ENCODE data around the gene PIEZO2.

DNA sequence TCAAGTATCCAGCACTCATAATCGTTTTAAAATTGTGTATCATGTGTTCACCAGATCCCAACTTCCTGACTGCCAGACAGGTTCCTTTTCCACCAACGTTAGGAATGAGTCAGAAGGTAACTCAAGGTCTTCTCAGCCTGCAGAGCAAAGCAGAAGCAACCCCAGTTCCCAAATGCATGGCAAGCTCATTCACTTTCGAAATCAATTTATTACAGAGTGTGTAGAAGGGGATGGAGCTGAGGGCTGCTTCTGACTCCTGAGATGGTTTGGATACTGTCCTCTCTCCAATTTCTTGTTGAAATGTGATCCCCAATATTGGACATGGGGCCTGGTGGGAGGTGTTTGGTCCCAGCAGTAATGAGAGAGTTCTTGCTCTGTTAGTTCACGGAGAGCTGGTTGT, 114.5 kb downstream of the PIEZO2 start:
- TF ChIP-seq, protein P1, sequence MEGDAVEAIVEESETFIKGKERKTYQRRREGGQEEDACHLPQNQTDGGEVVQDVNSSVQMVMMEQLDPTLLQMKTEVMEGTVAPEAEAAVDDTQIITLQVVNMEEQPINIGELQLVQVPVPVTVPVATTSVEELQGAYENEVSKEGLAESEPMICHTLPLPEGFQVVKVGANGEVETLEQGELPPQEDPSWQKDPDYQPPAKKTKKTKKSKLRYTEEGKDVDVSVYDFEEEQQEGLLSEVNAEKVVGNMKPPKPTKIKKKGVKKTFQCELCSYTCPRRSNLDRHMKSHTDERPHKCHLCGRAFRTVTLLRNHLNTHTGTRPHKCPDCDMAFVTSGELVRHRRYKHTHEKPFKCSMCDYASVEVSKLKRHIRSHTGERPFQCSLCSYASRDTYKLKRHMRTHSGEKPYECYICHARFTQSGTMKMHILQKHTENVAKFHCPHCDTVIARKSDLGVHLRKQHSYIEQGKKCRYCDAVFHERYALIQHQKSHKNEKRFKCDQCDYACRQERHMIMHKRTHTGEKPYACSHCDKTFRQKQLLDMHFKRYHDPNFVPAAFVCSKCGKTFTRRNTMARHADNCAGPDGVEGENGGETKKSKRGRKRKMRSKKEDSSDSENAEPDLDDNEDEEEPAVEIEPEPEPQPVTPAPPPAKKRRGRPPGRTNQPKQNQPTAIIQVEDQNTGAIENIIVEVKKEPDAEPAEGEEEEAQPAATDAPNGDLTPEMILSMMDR (IDR thresholded peaks at IDR 0.05) = no peak
- TF ChIP-seq POLR2A (IDR thresholded peaks at IDR 0.05) = no peak
- TF ChIP-seq EP300 (IDR thresholded peaks at IDR 0.05) = no peak

Measured in upper lobe of left lung (tissue), 4 donors.